SK-N-MC (cell line): ENCODE results near the gene MAP4K5.

Source experiments
- EZH2 ChIP-seq: fragments of 200-600 bp; sonication (generic); IDR thresholded peaks from one replicate; pipeline ENCODE4 v1.6.1; 2017; ENCODE audit warnings: antibody characterized with exemption
- FOXP2 ChIP-seq: optimal IDR thresholded peaks from 2 replicates; pipeline ENCODE3; 2011; ENCODE audit warnings: mild to moderate bottlenecking, moderate library complexity; ENCODE audit not compliant: insufficient read depth; ENCODE audit errors: extremely low read length, control extremely low read depth

DNA sequence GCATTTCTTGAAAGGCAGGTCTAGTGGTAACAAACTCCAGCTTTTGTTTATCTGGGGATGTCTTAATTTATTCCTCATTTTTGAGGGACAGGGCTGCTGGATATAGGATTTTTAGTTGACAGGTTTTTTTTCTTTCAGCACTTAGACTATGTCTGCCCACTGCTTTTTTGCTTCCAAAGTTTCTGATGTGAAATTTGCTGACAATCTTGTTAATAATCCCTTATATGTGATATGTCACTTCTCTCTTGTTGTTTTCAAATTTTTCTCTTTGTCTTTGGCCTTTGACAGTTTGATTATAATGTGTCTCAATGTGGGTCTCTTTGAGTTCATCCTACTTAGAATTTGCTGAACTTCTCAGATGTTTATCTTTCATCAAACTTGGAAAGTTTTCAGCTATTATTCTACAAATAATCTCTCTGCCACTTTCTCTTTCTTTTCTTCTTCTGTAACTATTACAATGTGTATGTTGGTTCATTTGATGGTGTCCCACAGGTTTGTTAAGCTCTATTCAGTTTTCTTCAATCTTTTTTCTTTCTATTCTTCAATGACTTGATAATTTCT is 37.4 kb upstream of the MAP4K5 start:
- TF ChIP-seq EZH2: no peak
- TF ChIP-seq FOXP2: no peak
